Measurements from ENCODE around the gene NUP214. TPM values are rescaled to one million over a fixed set of nuclear protein-coding genes. Genes with fewer than 3 reads are reported as not detected.

NUP214 gene
- total and polyA plus RNA-seq, 2 of the 8 experiments (the other 6 are each of a cell fraction or from before 2014, with no cell fraction given): 28.6 to 50.2 TPM

DNA sequence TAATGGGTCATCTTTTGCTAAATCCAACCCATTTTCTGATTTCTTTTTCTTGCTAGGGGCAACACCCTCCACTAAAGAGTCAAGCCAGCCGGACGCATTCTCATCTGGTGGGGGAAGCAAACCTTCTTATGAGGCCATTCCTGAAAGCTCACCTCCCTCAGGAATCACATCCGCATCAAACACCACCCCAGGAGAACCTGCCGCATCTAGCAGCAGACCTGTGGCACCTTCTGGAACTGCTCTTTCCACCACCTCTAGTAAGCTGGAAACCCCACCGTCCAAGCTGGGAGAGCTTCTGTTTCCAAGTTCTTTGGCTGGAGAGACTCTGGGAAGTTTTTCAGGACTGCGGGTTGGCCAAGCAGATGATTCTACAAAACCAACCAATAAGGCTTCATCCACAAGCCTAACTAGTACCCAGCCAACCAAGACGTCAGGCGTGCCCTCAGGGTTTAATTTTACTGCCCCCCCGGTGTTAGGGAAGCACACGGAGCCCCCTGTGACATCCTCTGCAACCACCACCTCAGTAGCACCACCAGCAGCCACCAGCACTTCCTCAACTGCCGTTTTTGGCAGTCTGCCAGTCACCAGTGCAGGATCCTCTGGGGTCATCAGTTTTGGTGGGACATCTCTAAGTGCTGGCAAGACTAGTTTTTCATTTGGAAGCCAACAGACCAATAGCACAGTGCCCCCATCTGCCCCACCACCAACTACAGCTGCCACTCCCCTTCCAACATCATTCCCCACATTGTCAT lies 72.0 kb downstream of the NUP214 start:
- DNase-seq (ENCODE audit: low read depth in 1 of 2, low spot score in 2 of 2): no peak
- Histone ChIP-seq H3K79me2 (ENCODE audit: control insufficient read depth in 1 of 2, insufficient read depth in 2 of 2, low read length in 2 of 2) (no peaks in the 10 kb centered on the region), H3K18ac (ENCODE audit: extremely low read depth, low read length) (no peak overlapping the region), H3K79me1 (ENCODE audit: low read depth, low read length) (no peaks in the 10 kb centered on the region; the same call in 1 of the 2 replicates), H4K91ac (replicated peaks; ENCODE audit: insufficient read length, low read length) (no peak overlapping the region), H2BK12ac (ENCODE audit: low read depth, low read length) (no peak overlapping the region), H2BK120ac (replicated peaks; ENCODE audit: low read depth, low read length) (no peak overlapping the region), H3K23ac (ENCODE audit: insufficient read length) (no peak overlapping the region), H3K4me1 (replicated peaks in 1 of 4; ENCODE audit: control insufficient read depth in 3 of 4, insufficient read depth in 4 of 4, low read length in 3 of 4) (no peaks in the 10 kb centered on the region), H3K4ac (replicated peaks; ENCODE audit: insufficient read length, low read depth, low read length) (no peak overlapping the region), H3K27ac (ENCODE audit: low read depth, low read length) (no peak overlapping the region), H4K8ac (ENCODE audit: extremely low read depth, insufficient read depth, low read length) (no peak overlapping the region), H3K36me3 (ENCODE audit: control insufficient read depth in 2 of 4, insufficient read depth in 4 of 4, low read length in 3 of 4) (peaks cover 18 to 50% (median 41%) of the 10 kb centered on the region in 4 experiments), H2BK20ac (ENCODE audit: low read length) (no peak overlapping the region), H2AFZ (ENCODE audit: low read length) (no peak overlapping the region), H2AK5ac (ENCODE audit: low read depth, low read length) (no peak overlapping the region), H3K9ac (replicated peaks in 1 of 4; ENCODE audit: extremely low read depth in 1 of 4, low read depth in 3 of 4, low read length in 3 of 4) (no peak overlapping the region), H3K4me2 (ENCODE audit: insufficient read depth in 1 of 2, low read depth in 2 of 2, low read length in 2 of 2) (no peak overlapping the region), H3K56ac (replicated peaks; ENCODE audit: insufficient read length, low read depth, low read length) (no peak overlapping the region), H2BK5ac (ENCODE audit: low read depth, low read length) (no peak overlapping the region), H4K20me1 (replicated peaks in 1 of 2; ENCODE audit: control insufficient read depth in 1 of 2, insufficient read depth in 2 of 2, low read length in 2 of 2) (no peaks in the 10 kb centered on the region), H3K27me3 (replicated peaks in 1 of 4; ENCODE audit: control insufficient read depth in 3 of 4, extremely low read depth in 1 of 4, insufficient read depth in 3 of 4, low read length in 3 of 4) (no peaks in the 10 kb centered on the region), H3K23me2 (ENCODE audit: low read depth, low read length) (no peaks in the 10 kb centered on the region), H3K4me3 (ENCODE audit: extremely low read depth in 1 of 4, insufficient read depth in 2 of 4, low read depth in 3 of 4, low read length in 4 of 4) (no peak overlapping the region), H2BK15ac (ENCODE audit: low read length) (no peak overlapping the region), H3K9me3 (ENCODE audit: insufficient read depth in 2 of 2, low read depth in 1 of 2, low read length in 1 of 2) (no peaks in the 10 kb centered on the region), H4K5ac (ENCODE audit: insufficient read length, low read depth, low read length) (no peak overlapping the region), H3K14ac (ENCODE audit: insufficient read length) (no peak overlapping the region)
- FAIRE-seq: no peak
- CTCF ChIA-PET (ENCODE audit: partially characterized antibody): interaction anchor here (1.2 to 12.9 kb wide), 5 partner anchors 9 to 49 kb away, joined by 3 to 120 read pairs (median 4); no protein-coding TSS in a partner anchor
- POLR2A ChIA-PET (ENCODE audit: partially characterized antibody): interaction anchor here (0.8 to 1.5 kb wide), 3 partner anchors 9 to 57 kb away, joined by 3 to 4 read pairs (median 4); no protein-coding TSS in a partner anchor
- 94% methylated on average over 11 of the region's 11 CpGs; no CpG with 5 or more reads in 1 of the 2 experiments for WGBS, 2 experiments (ENCODE audit: extremely low coverage in 1 of 2, insufficient coverage in 1 of 2, insufficient read length in 1 of 2, insufficient replicate concordance in 2 of 2, low coverage in 1 of 2, low lambda C conversion rate in 2 of 2, missing lambda C conversion rate in 1 of 2)
- TF ChIP-seq SP1 (IDR thresholded peaks at IDR 0.05; ENCODE audit: low read depth, low read length) (no peak), PHF8 (conservative IDR thresholded peaks at IDR 0.05; ENCODE audit: low read depth, low read length) (no peak), TAF1 (IDR thresholded peaks at IDR 0.05; ENCODE audit: low read depth, low read length) (no peak), CBX5 (IDR thresholded peaks at IDR 0.05; ENCODE audit: low read depth, low read length) (no peak), CEBPB (IDR thresholded peaks at IDR 0.05; ENCODE audit: low read depth, low read length) (no peak), SIX5 (IDR thresholded peaks at IDR 0.05; ENCODE audit: low read depth, low read length) (no peak), POLR2A (IDR thresholded peaks at IDR 0.05; ENCODE audit: control extremely low read depth in 1 of 2, low read depth in 2 of 2, low read length in 2 of 2) (no peak), GABPA (IDR thresholded peaks at IDR 0.05; ENCODE audit: borderline replicate concordance, insufficient read depth, low read length) (no peak), BCL11A (IDR thresholded peaks at IDR 0.05; ENCODE audit: low read depth in 2 of 2, low read length in 2 of 2) (no peak), CHD1 (IDR thresholded peaks at IDR 0.05; ENCODE audit: low read depth, low read length) (no peak), CTBP2 (IDR thresholded peaks at IDR 0.05; ENCODE audit: borderline replicate concordance, insufficient read depth, insufficient read length, low read length) (no peak)
- TF ChIP-seq, protein P1, sequence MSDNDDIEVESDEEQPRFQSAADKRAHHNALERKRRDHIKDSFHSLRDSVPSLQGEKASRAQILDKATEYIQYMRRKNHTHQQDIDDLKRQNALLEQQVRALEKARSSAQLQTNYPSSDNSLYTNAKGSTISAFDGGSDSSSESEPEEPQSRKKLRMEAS (IDR thresholded peaks at IDR 0.05): no peak
- TF ChIP-seq, protein P2, sequence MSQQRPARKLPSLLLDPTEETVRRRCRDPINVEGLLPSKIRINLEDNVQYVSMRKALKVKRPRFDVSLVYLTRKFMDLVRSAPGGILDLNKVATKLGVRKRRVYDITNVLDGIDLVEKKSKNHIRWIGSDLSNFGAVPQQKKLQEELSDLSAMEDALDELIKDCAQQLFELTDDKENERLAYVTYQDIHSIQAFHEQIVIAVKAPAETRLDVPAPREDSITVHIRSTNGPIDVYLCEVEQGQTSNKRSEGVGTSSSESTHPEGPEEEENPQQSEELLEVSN (IDR thresholded peaks at IDR 0.05): no peak

Measured in H1 (cell line).